Activated CD4-positive, alpha-beta T cell treated with anti-CD3 and anti-CD28 coated beads for 36 hours (primary cell): Measurements from ENCODE around the gene MAPKAPK5. TPM values are rescaled to one million over a fixed set of nuclear protein-coding genes. Genes with fewer than 3 reads are reported as not detected.

Experiments
- ATAC-seq: fragments of 200-7000 bp; cut with Tn5 transposase; one replicate; pipeline ENCODE4 v1.10.0; 2021; ENCODE audit warnings: mild to moderate bottlenecking, moderate library complexity
- CTCF ChIA-PET: fragments of 350-600 bp; sonication (Branson Sonifier 250); formaldehyde crosslinking; loops from one replicate; lab custom pipeline; 2021; ENCODE audit warnings: antibody characterized with exemption; lab: Charles Lee
- POLR2A ChIA-PET: fragments of 350-600 bp; sonication (Branson Sonifier 250); formaldehyde crosslinking; loops from one replicate; lab custom pipeline; 2021; ENCODE audit warnings: antibody characterized with exemption, inconsistent platforms; lab: Charles Lee
- DNase-seq: peaks from one replicate; pipeline ENCODE4 v3.0.0-alpha.2; 2020
- H3K27ac Mint-ChIP-seq: one replicate; pipeline ENCODE4 v1.8.0; 2021; ENCODE audit warnings: mixed read lengths
- H3K27me3 Mint-ChIP-seq: one replicate; pipeline ENCODE4 v1.8.0; 2021; ENCODE audit warnings: mixed read lengths
- H3K36me3 Mint-ChIP-seq: one replicate; pipeline ENCODE4 v1.8.0; 2021; ENCODE audit warnings: low read depth, mixed read lengths
- H3K4me1 Mint-ChIP-seq: one replicate; pipeline ENCODE4 v1.8.0; 2021; ENCODE audit warnings: mixed read lengths
- H3K4me3 Mint-ChIP-seq: one replicate; pipeline ENCODE4 v1.8.0; 2021; ENCODE audit warnings: mild to moderate bottlenecking, moderate library complexity, mixed read lengths
- H3K9me3 Mint-ChIP-seq: one replicate; pipeline ENCODE4 v1.8.0; 2021; ENCODE audit warnings: low read depth, mixed read lengths
- intact Hi-C, 2 experiments: fragments of 100-400 bp; cut with DNase I in 1 of 2; cut with micrococcal nuclease in 1 of 2; formaldehyde crosslinking; loops; one replicate each; pipeline versions ENCODE4 v1.14.2 to v1.15.1; 2022 to 2024; cut with DNase I, micrococcal nuclease
- total RNA-seq, 2 experiments: library from RNA; stranded (reverse); gene quantifications; one replicate each; pipeline ENCODE4 v1.2.3, GENCODE V29; 2021

The MAPKAPK5 gene
- total RNA-seq, 2 experiments from 2014 or later = 47.5 to 57.5 TPM

- Mint-ChIP-seq H3K9me3 (no peaks in the 10 kb centered on the region), H3K36me3 (peaks cover 21% of the 10 kb centered on the region), H3K27ac (no peak overlapping the region), H3K4me1 (peaks cover 32% of the 10 kb centered on the region), H3K4me3 (no peak overlapping the region), H3K27me3 (no peaks in the 10 kb centered on the region)
- ChIA-PET CTCF (interaction anchor here (1.0 kb wide), 1 partner anchor 231 kb away, joined by 3 read pairs; no protein-coding TSS in a partner anchor), POLR2A (interaction anchor here (0.6 kb wide), 1 partner anchor 189 kb away, joined by 5 read pairs; no protein-coding TSS in a partner anchor)
- DNase-seq (no peak), ATAC-seq (no peak)
- intact Hi-C loops = no loop called here
These were observed 16.2 kb downstream of the MAPKAPK5 start for GRCh38 chr12:111858186-111858585.

- Mint-ChIP-seq H3K27ac (no peak overlapping the region), H3K36me3 (peaks cover 21% of the 10 kb centered on the region), H3K4me1 (peaks cover 30% of the 10 kb centered on the region), H3K9me3 (no peaks in the 10 kb centered on the region), H3K4me3 (no peak overlapping the region), H3K27me3 (no peaks in the 10 kb centered on the region)
- CTCF ChIA-PET = interaction anchor here (0.7 to 1.4 kb wide), 3 partner anchors 10 to 230 kb away, joined by 3 to 9 read pairs (median 3); no protein-coding TSS in a partner anchor
- DNase-seq = no peak
- intact Hi-C loops = no loop called here
- POLR2A ChIA-PET = no interaction called here
- ATAC-seq = no peak
These were observed 16.8 kb downstream of the MAPKAPK5 start for GRCh38 chr12:111858778-111859177.

- peaks cover 9% of the 10 kb centered on the region for H3K4me1 Mint-ChIP-seq
- H3K36me3 Mint-ChIP-seq = peaks cover 39% of the 10 kb centered on the region
- DNase-seq (no peak), ATAC-seq (no peak)
- no peak overlapping the region for H3K27ac Mint-ChIP-seq
- no peak overlapping the region for H3K4me3 Mint-ChIP-seq
- no peaks in the 10 kb centered on the region for H3K27me3 Mint-ChIP-seq
- ChIA-PET CTCF (no interaction called here), POLR2A (no interaction called here)
- no peaks in the 10 kb centered on the region for H3K9me3 Mint-ChIP-seq
- intact Hi-C loops = no loop called here
These were observed 22.9 kb downstream of the MAPKAPK5 start for GRCh38 chr12:111864913-111865312.

GRCh38 chr12:111867531-111867930, 25.5 kb downstream of the MAPKAPK5 start:
- peaks cover 56% of the 10 kb centered on the region for H3K36me3 Mint-ChIP-seq
- no peaks in the 10 kb centered on the region for H3K27me3 Mint-ChIP-seq
- intact Hi-C loops = no loop called here
- ATAC-seq (no peak), DNase-seq (no peak)
- POLR2A ChIA-PET = no interaction called here
- H3K4me3 Mint-ChIP-seq = no peak overlapping the region
- CTCF ChIA-PET = no interaction called here
- H3K9me3 Mint-ChIP-seq = no peaks in the 10 kb centered on the region
- H3K4me1 Mint-ChIP-seq = peaks cover 2% of the 10 kb centered on the region
- H3K27ac Mint-ChIP-seq = no peak overlapping the region

GRCh38 chr12:111868676-111869588, 26.9 kb downstream of the MAPKAPK5 start:
- DNase-seq = no peak
- CTCF ChIA-PET = interaction anchor here (0.6 to 1.0 kb wide), 2 partner anchors 9 to 19 kb away, joined by 4 to 9 read pairs; no protein-coding TSS in a partner anchor
- POLR2A ChIA-PET = interaction anchor here (0.7 kb wide), 1 partner anchor 74 kb away, joined by 8 read pairs; no protein-coding TSS in a partner anchor
- Mint-ChIP-seq H3K27me3 (no peaks in the 10 kb centered on the region), H3K36me3 (peaks cover 65% of the 10 kb centered on the region), H3K4me3 (no peak overlapping the region), H3K4me1 (peaks cover 2% of the 10 kb centered on the region), H3K9me3 (no peaks in the 10 kb centered on the region), H3K27ac (no peak overlapping the region)
- intact Hi-C loops = no loop called here
- ATAC-seq = no peak

GRCh38 chr12:111869671-111870070, 27.6 kb downstream of the MAPKAPK5 start:
- H3K27me3 Mint-ChIP-seq = no peaks in the 10 kb centered on the region
- no peak for ATAC-seq
- no peak overlapping the region for H3K4me3 Mint-ChIP-seq
- intact Hi-C loops = no loop called here
- CTCF ChIA-PET = interaction anchor here (0.6 to 1.5 kb wide), 3 partner anchors 9 to 75 kb away, joined by 3 read pairs; no protein-coding TSS in a partner anchor
- no peak for DNase-seq
- POLR2A ChIA-PET = no interaction called here
- H3K36me3 Mint-ChIP-seq = peaks cover 65% of the 10 kb centered on the region
- H3K27ac Mint-ChIP-seq = no peak overlapping the region
- H3K9me3 Mint-ChIP-seq = no peaks in the 10 kb centered on the region
- H3K4me1 Mint-ChIP-seq = peaks cover 2% of the 10 kb centered on the region

GRCh38 chr12:111870216-111870615, 28.2 kb downstream of the MAPKAPK5 start:
- intact Hi-C loops = no loop called here
- no peak overlapping the region for H3K27ac Mint-ChIP-seq
- no peaks in the 10 kb centered on the region for H3K4me1 Mint-ChIP-seq
- DNase-seq (no peak), ATAC-seq (no peak)
- peaks cover 63% of the 10 kb centered on the region for H3K36me3 Mint-ChIP-seq
- ChIA-PET CTCF (interaction anchor here (0.6 to 1.5 kb wide), 3 partner anchors 10 to 75 kb away, joined by 3 read pairs; no protein-coding TSS in a partner anchor), POLR2A (interaction anchor here (0.7 kb wide), 1 partner anchor 1095 kb away, joined by 3 read pairs; no protein-coding TSS in a partner anchor)
- no peak overlapping the region for H3K4me3 Mint-ChIP-seq
- H3K9me3 Mint-ChIP-seq = no peaks in the 10 kb centered on the region
- no peaks in the 10 kb centered on the region for H3K27me3 Mint-ChIP-seq

GRCh38 chr12:111870706-111871105, 28.7 kb downstream of the MAPKAPK5 start:
- H3K36me3 Mint-ChIP-seq = peaks cover 61% of the 10 kb centered on the region
- no peak overlapping the region for H3K27ac Mint-ChIP-seq
- H3K27me3 Mint-ChIP-seq = no peaks in the 10 kb centered on the region
- no peaks in the 10 kb centered on the region for H3K9me3 Mint-ChIP-seq
- ChIA-PET CTCF (interaction anchor here (1.5 kb wide), 1 partner anchor 10 kb away, joined by 3 read pairs; no protein-coding TSS in a partner anchor), POLR2A (interaction anchor here (0.7 kb wide), 1 partner anchor 1096 kb away, joined by 3 read pairs; no protein-coding TSS in a partner anchor)
- no peaks in the 10 kb centered on the region for H3K4me1 Mint-ChIP-seq
- no peak overlapping the region for H3K4me3 Mint-ChIP-seq
- intact Hi-C loops = no loop called here
- ATAC-seq = no peak
- no peak for DNase-seq

- ATAC-seq (no peak), DNase-seq (no peak)
- no peaks in the 10 kb centered on the region for H3K9me3 Mint-ChIP-seq
- ChIA-PET POLR2A (no interaction called here), CTCF (no interaction called here)
- no peak overlapping the region for H3K4me3 Mint-ChIP-seq
- intact Hi-C loops = no loop called here
- no peaks in the 10 kb centered on the region for H3K27me3 Mint-ChIP-seq
- no peak overlapping the region for H3K27ac Mint-ChIP-seq
- peaks cover 58% of the 10 kb centered on the region for H3K36me3 Mint-ChIP-seq
- H3K4me1 Mint-ChIP-seq = no peaks in the 10 kb centered on the region
These were observed 31.1 kb downstream of the MAPKAPK5 start for GRCh38 chr12:111873113-111873512.

GRCh38 chr12:111881716-111882115, 39.7 kb downstream of the MAPKAPK5 start:
- Mint-ChIP-seq H3K27me3 (no peaks in the 10 kb centered on the region), H3K9me3 (no peaks in the 10 kb centered on the region), H3K4me3 (no peak overlapping the region), H3K36me3 (peaks cover 62% of the 10 kb centered on the region), H3K27ac (no peak overlapping the region), H3K4me1 (no peaks in the 10 kb centered on the region)
- ATAC-seq = no peak
- no peak for DNase-seq
- CTCF ChIA-PET = no interaction called here
- POLR2A ChIA-PET = no interaction called here
- intact Hi-C loops = no loop called here

GRCh38 chr12:111886662-111887545, 44.9 kb downstream of the MAPKAPK5 start:
- Mint-ChIP-seq H3K27me3 (no peaks in the 10 kb centered on the region), H3K4me1 (no peaks in the 10 kb centered on the region), H3K4me3 (no peak overlapping the region), H3K27ac (no peak overlapping the region), H3K9me3 (no peaks in the 10 kb centered on the region), H3K36me3 (peaks cover 69% of the 10 kb centered on the region)
- intact Hi-C loops = no loop called here
- no peak for ATAC-seq
- ChIA-PET POLR2A (no interaction called here), CTCF (interaction anchor here (1.1 kb wide), 1 partner anchor 27 kb away, joined by 3 read pairs; no protein-coding TSS in a partner anchor)
- no peak for DNase-seq
